Measurements from ENCODE around the gene PGAP3. TPM values are rescaled to one million over a fixed set of nuclear protein-coding genes. Genes with fewer than 3 reads are reported as not detected.
"Not testable (repeated sequence)": the region's sequence is repeated elsewhere in the genome, so short reads cannot be mapped to it uniquely, and the experiment has no call there.

Gene PGAP3
- polyA plus RNA-seq, 3 donors = 32.1 to 50.8 (median 37.2) TPM

DNA sequence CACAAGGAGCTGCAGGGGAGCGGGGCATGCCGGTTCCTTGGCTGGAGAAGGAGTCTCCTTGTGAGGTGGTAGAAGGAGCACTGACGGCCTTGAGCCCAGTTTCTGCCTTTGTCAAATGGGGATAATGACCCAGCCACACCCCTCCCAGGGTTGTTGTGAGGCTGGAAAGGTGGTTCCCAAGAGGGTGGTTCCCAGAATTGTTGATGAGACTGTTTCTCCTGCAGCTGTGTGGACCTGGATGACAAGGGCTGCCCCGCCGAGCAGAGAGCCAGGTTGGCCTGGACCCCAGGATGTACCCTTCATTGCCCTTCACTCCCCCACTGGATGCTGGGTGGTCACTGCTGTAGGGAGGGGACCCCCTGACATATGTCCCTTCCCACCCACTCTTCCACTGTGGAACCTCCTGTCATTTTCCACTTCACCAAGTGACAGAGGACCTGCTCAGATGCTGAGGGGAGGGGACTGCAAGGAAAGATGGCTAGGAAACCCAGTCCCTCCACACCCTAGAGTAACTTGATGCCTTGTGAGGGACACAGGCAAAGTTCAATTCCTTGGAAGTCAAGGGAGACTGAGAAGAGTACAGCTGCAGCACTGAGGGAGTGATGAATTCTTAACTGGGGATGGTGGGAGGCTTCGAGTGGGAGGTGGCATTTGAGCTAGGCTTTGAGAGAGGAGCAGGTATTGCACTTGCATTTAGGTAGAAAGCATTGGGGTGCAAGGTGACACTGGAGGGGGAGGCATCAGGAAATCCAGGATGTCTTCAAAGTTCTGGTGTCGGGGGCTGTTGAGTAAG lies 31.9 kb upstream of the PGAP3 start:
- peak in 1 of 11 donors; percentile 23 for DNase-seq (ENCODE audit: extremely low read depth in 1 of 11, low read depth in 9 of 11, low spot score in 4 of 11)

DNA sequence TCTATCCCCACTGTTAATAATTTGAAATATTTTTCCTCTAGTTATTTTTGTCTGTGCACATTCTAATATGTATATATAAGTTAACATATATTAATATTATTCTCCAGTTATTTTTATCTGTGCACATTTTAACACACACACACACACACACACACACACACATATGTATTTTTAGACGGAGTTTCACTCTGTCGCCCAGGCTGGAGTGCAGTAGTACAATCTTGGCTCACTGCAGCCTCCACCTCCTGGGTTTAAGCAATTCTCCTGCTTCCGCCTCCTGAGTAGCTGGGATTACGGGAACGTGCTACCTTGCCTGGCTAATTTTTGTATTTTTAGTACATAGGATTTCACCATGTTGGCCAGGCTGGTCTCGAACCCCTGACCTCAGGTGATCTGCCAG lies 29.8 kb upstream of the PGAP3 start:
- DNase-seq (ENCODE audit: extremely low read depth in 1 of 11, low read depth in 9 of 11, low spot score in 4 of 11) = no peak

DNA sequence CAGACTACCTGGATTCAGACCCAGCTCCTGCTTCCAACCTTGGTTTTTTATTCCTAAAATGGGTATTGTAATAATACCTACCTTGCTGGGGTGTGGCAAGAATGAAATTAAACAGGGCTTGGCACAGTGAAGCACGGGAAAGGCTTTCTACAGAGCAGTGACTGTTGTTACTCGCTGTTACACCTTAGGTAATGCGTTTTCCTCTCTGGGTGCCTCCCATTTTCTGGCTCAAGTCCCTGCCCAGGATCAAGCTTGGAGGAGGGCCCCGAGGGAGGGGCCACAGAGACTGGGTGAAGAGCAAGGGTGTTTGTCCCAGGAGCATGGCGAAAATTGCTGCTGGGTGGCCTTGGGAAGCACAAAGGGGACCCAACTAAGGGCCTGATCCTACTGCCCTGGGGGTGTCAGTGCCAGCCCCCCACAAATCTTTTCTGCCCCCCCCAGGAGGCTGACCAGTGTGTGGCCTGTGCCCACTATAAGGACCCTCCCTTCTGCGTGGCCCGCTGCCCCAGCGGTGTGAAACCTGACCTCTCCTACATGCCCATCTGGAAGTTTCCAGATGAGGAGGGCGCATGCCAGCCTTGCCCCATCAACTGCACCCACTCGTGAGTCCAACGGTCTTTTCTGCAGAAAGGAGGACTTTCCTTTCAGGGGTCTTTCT lies 29.2 kb upstream of the PGAP3 start:
- DNase-seq (ENCODE audit: extremely low read depth in 1 of 11, low read depth in 9 of 11, low spot score in 4 of 11) = no peak

DNA sequence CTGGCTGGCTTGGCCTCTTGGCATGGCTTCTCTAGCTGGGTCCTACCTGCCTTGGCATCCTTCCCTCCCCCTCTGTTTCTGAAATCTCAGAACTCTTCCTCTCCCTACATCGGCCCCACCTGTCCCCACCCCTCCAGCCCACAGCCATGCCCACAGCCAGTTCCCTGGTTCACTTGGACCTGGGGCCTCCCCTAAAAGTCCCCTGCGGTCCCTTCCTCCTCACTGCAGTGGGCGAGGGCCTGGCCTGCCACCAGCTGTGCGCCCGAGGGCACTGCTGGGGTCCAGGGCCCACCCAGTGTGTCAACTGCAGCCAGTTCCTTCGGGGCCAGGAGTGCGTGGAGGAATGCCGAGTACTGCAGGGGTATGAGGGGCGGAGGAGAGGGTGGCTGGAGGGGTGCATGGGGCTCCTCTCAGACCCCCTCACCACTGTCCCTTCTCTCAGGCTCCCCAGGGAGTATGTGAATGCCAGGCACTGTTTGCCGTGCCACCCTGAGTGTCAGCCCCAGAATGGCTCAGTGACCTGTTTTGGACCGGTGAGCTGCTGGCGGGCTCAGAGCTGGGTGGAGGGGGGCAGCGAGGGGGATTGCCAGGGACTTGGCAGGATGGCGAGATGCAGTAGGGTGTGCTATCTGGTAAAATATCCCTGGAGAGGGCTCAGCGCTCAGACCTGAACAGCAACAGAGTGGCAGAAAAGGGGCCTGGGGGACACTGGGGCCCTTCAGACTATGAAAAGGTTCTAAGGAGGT lies 28.4 kb upstream of the PGAP3 start:
- no peak for DNase-seq (ENCODE audit: extremely low read depth in 1 of 11, low read depth in 9 of 11, low spot score in 4 of 11)

DNA sequence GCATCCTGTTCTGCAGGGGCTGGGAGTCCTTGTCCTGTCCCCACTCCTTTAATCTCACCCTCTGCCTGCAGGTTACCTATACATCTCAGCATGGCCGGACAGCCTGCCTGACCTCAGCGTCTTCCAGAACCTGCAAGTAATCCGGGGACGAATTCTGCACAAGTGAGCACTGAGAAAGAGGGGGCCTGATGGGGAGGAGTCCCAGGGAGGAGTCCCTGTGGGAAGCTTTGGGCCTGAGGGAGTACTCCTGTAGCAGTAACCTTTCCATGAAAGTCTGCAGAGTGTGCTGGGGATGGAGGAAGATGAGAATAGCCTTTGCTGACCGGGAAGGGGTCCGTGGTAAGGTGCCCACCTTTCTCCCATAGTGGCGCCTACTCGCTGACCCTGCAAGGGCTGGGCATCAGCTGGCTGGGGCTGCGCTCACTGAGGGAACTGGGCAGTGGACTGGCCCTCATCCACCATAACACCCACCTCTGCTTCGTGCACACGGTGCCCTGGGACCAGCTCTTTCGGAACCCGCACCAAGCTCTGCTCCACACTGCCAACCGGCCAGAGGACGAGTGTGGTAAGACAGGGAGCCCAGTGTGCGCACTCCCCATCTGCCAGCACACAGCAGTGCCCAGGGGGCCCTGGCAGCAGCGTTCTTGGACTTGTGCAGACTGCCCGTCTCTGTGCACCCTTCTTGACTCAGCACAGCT lies 27.7 kb upstream of the PGAP3 start:
- DNase-seq (ENCODE audit: extremely low read depth in 1 of 11, low read depth in 9 of 11, low spot score in 4 of 11) = no peak

DNA sequence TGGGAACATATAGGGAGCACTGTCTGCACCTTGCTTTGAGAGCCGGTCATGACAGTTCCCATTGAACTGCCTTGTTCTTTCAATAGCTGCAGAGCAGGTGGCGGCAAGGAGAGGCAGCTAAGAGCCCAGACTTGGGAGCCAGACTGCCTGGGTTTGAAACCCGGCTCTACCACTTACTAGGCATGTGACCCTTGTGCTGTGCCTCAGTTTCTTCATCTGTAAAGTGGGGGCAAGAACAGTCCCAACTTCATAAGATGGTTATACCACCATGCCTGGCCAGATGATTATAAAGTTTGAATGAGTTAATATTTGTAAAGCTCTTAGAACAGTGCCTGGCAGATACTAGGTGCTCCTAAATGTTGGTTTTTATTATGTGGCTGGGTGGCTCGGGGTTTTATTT lies 26.4 kb upstream of the PGAP3 start:
- no peak for DNase-seq (ENCODE audit: extremely low read depth in 1 of 11, low read depth in 9 of 11, low spot score in 4 of 11)

DNA sequence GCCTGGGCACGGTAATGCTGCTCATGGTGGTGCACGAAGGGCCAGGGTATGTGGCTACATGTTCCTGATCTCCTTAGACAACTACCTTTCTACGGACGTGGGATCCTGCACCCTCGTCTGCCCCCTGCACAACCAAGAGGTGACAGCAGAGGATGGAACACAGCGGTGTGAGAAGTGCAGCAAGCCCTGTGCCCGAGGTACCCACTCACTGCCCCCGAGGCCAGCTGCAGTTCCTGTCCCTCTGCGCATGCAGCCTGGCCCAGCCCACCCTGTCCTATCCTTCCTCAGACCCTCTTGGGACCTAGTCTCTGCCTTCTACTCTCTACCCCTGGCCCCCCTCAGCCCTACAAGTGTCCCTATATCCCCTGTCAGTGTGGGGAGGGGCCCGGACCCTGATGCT lies 24.0 kb upstream of the PGAP3 start:
- DNase-seq (ENCODE audit: extremely low read depth in 1 of 11, low read depth in 9 of 11, low spot score in 4 of 11) = no peak

DNA sequence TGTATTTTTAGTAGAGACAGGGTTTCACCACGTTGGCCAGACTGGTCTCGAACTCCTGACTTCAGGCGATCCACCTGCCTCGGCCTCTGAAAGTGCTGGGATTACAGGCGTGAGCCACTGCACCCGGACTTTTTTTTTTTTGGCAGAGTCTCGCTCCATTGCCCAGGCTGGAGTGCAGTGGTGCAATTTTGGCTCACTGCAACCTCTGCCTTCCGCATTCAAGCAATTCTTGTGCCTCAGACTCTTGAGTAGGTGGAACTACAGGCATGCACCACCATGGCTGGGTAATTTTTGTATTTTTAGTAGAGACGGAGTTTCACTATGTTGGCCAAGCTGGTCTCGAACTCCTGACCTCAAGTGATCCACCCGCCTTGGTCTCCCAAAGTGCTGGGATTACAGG lies 23.2 kb upstream of the PGAP3 start:
- DNase-seq (ENCODE audit: extremely low read depth in 1 of 11, low read depth in 9 of 11, low spot score in 4 of 11) = not testable (repeated sequence)

DNA sequence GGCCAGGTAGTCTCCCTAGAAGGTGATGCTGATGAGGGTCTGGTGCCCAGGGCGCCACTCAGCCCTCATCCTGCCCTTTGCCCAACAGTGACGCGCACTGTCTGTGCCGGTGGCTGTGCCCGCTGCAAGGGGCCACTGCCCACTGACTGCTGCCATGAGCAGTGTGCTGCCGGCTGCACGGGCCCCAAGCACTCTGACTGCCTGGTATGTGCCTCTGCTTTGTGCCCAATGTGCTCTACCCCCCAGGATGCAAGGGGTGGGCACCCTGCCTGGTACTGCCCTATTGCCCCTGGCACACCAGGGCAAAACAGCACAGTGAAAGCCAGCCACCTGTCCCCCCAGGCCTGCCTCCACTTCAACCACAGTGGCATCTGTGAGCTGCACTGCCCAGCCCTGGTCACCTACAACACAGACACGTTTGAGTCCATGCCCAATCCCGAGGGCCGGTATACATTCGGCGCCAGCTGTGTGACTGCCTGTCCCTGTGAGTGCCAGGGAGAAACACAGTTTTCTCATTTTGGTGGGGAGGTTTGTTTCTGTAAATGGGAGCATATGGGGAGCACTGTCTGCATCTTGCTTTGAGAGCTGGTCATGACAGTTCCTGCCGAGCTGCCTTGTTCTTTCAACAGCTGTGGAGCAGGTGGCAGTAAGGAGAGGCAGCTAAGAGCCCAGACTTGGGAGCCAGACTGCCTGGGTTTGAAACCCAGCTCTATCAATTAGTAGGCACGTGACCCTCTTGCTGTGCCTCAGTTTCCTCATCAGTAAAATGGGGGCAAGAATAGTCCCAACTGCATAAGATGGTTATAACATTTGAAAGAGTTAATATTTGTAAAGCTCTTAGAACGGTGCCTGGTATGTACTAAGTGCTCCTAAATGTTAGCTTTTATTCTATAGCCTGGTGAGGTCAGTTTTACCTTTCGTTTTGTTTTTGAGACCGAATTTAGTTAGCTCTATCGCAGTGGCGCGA lies 22.4 kb upstream of the PGAP3 start:
- DNase-seq (ENCODE audit: extremely low read depth in 1 of 11, low read depth in 9 of 11, low spot score in 4 of 11) = no peak

DNA sequence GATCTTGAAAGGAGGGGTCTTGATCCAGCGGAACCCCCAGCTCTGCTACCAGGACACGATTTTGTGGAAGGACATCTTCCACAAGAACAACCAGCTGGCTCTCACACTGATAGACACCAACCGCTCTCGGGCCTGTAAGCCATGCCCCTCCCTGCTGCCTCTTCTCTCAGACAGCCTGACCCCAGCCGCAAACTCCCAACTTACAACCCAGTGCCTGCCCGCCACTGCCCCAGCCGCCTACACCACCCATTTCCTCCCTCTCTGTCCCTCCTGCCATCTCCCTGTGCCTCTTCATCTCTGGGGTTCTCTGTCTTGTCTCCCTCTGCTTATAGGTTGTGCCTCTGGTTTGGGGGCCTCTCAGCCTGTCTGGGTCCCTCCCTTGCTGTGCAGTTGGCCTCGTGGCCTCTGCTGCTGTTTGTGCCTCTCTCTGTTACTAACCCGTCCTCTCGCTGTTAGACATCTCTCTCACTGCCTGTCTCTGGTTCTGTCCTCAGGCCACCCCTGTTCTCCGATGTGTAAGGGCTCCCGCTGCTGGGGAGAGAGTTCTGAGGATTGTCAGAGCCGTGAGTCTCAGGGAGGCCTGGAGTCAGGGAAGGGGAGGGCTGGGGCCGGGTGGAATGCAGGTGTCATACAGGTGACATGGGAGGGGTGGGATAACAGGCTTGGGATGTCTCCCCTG lies 21.6 kb upstream of the PGAP3 start:
- DNase-seq (ENCODE audit: extremely low read depth in 1 of 11, low read depth in 9 of 11, low spot score in 4 of 11) = no peak

DNA sequence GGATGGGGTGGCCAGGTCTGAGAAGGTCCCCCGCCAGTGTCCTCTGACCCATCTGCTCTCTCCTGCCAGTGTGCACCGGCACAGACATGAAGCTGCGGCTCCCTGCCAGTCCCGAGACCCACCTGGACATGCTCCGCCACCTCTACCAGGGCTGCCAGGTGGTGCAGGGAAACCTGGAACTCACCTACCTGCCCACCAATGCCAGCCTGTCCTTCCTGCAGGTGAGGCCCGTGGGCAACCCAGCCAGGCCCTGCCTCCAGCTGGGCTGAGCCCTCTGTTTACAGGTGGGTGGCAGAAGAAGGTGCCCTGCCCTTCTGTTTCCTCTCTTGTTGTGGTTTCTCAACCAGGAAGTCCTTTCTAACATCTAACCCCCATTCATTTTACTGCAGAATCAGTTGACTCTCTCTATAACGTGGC lies 19.1 kb upstream of the PGAP3 start:
- DNase-seq (ENCODE audit: extremely low read depth in 1 of 11, low read depth in 9 of 11, low spot score in 4 of 11) = no peak

DNA sequence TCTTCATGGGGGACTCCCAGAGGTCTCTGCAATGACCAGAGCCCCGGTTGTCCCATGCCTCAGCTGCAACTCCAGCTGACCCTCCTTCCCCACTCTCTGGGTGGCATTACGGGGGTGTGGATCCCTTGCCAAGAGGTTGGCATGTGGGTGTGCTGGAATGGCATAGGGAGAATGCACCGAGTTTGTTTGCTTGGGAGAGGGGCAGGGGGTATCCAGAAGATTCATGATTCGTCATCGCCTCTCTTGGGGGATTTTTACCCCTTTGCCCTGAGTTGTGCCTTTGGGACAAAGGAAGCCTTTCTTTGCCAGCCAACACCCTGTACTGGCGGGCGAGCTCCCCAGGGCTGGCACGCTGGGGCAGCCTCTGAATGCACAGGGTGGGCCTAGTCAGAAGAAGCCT lies 18.5 kb upstream of the PGAP3 start:
- DNase-seq (ENCODE audit: extremely low read depth in 1 of 11, low read depth in 9 of 11, low spot score in 4 of 11) = no peak

DNA sequence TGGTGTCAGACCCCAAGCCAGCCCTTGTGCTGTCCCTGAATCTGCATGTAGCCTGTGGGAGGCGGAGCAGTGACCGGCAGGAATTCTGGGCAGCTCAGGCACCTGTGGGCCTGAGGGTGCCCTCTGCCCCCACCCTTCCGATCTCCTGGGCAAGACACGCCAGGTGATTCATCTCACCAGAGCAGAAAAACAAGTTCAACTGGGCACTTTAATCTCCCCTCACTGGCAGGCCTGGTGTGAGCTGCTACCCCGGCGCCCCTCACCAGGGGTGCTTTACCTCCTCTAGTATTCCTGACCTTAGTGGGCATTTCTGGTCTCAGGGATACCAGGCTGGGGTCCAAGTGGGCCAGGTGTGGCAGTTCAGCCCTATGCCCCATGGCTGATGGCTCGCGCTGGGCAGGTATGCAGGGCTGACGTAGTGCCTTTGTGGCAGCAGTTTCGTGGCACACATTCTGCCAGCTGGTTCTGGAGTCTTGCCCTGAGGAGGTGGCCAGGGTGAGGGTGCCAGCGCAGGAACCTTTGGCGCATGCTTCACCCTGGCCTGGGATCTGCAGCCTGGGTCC lies 18.0 kb upstream of the PGAP3 start:
- DNase-seq (ENCODE audit: extremely low read depth in 1 of 11, low read depth in 9 of 11, low spot score in 4 of 11) = peak in 1 of 11 donors; percentile 66

DNA sequence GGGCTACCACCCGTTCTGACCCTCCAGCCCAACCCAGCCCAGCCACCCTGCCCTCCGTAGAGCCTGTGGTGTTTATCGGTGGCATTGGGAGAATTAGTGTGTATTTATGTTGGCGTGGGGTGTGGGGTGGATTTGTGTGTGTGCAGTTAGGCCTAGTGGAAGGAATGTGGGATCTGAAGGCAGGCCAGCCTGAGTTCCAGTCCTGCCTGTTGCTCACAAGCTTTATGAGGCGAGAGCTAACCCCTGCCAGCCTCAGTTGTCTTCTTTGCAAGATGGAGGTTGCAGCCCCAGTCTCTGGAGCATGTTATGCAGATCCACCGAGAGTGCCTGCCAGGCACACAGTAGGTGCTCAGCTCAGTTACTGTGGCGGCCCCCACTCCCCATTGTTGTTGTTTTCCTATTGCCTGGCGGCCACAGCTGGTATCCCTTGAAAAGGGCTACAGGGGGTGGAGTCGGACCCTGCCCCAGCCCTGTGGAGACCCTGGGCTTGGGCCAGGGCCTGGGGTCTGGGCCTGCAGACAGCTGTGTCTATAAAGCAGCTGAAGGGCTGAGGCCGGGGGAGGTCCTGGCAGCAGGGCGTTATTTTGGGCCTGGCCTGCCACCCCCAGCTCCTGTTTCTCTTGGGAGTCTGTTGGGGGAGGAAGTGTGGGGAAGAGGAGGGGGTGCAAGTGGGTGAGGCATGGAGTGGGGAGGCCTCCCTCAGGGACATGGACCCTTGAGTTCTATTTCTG lies 17.1 kb upstream of the PGAP3 start:
- no peak for DNase-seq (ENCODE audit: extremely low read depth in 1 of 11, low read depth in 9 of 11, low spot score in 4 of 11)

DNA sequence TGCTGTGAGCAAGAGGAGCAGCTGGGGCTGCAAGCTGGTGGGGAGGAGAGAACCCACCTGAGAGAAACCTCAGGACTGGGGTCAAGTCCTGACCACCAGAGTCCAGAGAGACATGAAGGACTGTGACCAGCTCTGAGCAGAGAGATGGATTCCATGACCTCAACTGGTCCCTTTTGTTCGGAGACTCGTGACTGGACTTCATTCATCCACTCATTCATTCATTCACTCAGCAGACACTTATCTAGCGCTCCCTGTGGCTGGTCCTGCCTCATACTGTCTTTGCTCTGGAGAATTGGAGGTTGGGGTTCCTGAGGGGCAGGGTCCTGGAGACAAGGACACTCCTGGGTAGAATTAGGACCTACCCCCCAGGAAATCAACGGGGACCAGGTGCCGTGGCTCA lies 16.1 kb upstream of the PGAP3 start:
- DNase-seq (ENCODE audit: extremely low read depth in 1 of 11, low read depth in 9 of 11, low spot score in 4 of 11) = no peak

DNA sequence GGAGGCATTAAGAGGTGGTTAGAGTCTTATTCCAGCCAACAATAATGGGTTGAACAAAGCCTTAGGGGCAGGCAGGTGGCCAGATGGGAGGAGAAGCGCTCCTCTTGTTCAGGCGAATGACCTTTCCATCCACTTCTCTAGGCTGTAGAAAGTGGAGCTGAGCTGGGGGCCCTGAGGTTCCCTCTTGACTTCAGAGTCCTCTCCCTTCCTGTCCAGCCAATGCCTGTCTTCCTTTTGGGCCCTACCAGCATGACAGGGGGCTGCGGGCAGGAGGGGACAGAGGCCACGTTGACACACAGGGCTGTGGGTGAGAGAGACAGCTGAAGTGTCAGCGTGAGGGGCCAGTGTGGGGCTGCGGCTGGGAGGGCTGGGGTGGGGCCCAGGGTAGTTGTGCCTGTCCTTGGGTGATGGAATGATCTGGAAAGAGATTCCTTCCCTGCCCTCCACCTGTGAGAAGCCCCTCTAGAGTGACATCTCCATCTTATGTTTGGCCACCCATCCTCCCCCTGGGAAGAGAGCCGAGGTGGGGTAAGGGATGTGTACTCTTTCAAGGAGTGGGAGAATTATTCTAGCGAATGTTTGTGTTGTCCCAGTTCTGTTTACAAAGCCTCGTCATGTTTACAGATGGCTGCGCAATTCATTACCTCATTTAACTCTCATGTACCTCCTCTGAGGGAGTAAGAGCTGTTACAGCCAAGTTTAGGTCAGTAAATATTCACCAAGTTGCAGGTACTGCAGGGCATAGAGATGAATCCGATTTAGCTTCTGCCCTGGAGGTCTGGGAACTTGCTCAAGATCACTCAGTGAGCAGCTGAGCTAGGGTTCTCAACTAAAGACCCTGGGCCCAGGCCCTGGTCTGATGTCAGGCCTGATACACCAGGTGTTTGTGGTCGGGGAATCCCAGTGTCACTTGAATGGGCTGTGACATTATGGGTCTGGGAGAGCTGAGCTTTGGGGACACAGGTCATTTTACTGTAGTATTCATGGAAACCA lies 15.3 kb upstream of the PGAP3 start:
- no peak for DNase-seq (ENCODE audit: extremely low read depth in 1 of 11, low read depth in 9 of 11, low spot score in 4 of 11)

Data from renal cortex interstitium (tissue), 11 donors.